Suprapubic skin (tissue), 4 donors: ENCODE results near the gene UPF2.

ENCODE experiments used
- EP300 ChIP-seq: sonication (generic); formaldehyde crosslinking; IDR thresholded peaks from one replicate; pipeline ENCODE4 v1.6.1; 2017; ENCODE audit warnings: antibody characterized with exemption
- POLR2A ChIP-seq, 2 donors: fragments of 450-650 bp; IDR thresholded peaks; one replicate each; pipeline ENCODE4 v1.6.1; 2017; ENCODE audit warnings: antibody characterized with exemption in 2 of 2, mild to moderate bottlenecking in 2 of 2, moderate library complexity in 2 of 2
- POLR2AphosphoS5 ChIP-seq, 3 donors: sonication (generic); formaldehyde crosslinking; IDR thresholded peaks; one replicate each; pipeline ENCODE4 v1.6.1; 2017; ENCODE audit warnings: antibody characterized with exemption in 3 of 3
- TF ChIP-seq, protein P1 (sequence below), 2 donors: fragments of 200-600 bp in 1 of 2; fragments of 450-650 bp in 1 of 2; sonication (generic) in 1 of 2; IDR thresholded peaks; one replicate each; pipeline ENCODE4 v1.5.1; 2016 to 2019; ENCODE audit warnings: antibody characterized with exemption in 2 of 2, mild to moderate bottlenecking in 1 of 2, moderate library complexity in 1 of 2

DNA sequence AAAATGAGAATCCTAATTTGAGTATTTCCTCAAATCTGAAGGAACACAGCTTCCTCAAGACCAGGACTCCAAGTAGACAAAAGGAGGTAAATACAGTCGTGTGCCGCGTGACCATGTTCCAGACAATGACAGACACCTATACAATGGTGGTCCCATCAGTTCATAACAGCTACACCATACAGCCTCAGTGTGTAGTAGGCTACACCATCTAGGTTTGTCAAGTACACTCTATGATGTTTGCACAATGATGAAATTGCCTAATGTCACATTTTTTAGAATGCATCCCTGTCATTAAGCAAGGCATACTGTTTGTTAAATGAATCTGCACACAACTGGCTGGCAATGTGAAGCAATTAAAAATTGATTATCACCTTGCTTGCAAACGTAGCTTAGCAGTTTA is 111.6 kb downstream of the UPF2 start:
- TF ChIP-seq, protein P1, sequence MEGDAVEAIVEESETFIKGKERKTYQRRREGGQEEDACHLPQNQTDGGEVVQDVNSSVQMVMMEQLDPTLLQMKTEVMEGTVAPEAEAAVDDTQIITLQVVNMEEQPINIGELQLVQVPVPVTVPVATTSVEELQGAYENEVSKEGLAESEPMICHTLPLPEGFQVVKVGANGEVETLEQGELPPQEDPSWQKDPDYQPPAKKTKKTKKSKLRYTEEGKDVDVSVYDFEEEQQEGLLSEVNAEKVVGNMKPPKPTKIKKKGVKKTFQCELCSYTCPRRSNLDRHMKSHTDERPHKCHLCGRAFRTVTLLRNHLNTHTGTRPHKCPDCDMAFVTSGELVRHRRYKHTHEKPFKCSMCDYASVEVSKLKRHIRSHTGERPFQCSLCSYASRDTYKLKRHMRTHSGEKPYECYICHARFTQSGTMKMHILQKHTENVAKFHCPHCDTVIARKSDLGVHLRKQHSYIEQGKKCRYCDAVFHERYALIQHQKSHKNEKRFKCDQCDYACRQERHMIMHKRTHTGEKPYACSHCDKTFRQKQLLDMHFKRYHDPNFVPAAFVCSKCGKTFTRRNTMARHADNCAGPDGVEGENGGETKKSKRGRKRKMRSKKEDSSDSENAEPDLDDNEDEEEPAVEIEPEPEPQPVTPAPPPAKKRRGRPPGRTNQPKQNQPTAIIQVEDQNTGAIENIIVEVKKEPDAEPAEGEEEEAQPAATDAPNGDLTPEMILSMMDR (IDR thresholded peaks at IDR 0.05), result no peak
- no peak for TF ChIP-seq POLR2A (IDR thresholded peaks at IDR 0.05)
- TF ChIP-seq EP300, result no peak
- no peak for TF ChIP-seq POLR2AphosphoS5 (IDR thresholded peaks at IDR 0.05)
